RPMI8226 (cell line): ENCODE results near the gene FAT1.

ENCODE experiments used
- DNase-seq: peaks from one replicate; pipeline ENCODE4 v3.0.0-alpha.2; 2015

The FAT1 gene

DNA sequence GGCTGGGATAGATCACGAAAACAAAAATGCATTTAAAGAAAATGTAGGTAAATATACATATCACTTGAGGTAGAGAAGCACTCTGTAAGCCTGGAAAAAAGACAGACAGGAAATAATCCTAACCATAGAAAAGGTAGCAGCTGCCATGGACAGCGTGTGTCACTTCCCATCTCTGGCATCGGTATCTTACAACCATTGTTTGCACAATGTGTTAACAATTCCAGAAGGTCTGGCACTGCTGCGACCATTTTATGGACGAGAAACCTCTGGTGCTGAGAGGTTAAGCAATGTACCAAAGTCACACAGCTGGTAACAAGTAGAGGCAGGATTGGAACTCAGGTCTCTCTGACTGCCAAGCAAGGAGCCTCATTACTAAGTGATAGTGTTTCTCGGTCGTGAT is 166.6 kb downstream of the FAT1 start:
- DNase-seq = no peak

DNA sequence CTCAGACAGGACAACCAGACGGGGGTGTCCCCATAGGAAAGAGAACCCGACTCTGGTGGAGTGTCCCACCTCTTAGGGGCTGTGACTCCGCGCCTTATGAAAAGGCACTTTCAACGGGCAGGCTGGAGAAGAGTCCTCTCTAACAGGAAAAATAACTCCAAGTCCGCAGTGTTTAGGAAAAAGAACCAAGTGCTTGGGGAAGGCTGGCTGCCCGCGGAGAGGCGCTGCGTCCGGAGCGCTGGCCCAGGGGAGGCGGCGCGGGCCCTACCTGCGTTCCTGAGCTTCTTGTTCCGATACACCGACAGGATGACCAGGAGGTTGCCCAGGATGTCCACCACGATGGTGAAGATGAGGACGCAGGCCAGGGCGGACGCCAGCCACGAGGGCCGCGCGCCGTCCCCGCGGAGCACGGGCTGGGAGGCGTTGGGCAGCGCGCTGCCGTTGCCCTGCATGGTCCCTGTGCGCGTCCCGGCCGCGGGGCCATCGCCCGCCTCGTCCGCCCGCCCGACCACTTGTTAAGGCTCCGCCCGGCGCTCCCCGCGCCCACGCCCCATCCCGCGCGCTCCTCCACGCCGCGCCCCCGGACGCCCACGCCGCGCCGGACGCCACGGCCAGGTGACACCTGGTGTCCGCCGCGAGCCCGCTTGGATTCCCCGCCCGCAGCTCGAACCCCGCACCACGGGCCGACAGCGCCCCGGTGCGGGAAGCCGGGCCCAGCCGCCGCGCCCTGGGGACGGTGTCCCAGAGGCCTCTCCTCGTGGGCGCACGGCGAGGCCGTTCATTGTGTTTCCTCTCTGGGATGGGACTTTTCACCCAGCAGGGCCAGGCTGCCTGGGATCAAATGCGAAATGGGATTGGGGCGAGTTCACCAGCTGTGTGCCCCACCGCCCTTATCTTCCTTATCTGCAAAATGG is 168.5 kb downstream of the FAT1 start, which contains the start of gene MTNR1A:
Gene MTNR1A, minus strand, starts transcription at position 654 of the 914 bp plus-strand sequence. Its CDS starts 202 bp downstream, at position 452.
- no peak for DNase-seq

DNA sequence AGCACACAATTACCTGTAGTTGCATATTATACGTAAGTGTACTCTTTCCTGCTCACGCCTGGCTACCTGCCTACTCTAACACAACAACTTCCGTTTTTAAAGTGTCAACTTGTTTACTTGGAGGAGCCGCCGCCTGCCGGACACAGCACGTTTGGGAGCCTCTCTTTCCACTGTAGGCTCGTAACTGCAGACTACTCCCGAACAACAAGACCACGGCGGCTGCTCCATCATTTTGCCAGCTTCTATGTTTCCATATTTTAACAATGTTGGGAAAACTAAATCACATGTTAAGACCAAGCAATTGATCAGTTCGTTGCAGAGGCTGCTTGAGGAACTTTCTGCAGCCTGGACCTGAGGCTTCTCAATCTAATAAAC is 169.1 kb downstream of the FAT1 start:
- DNase-seq = no peak

DNA sequence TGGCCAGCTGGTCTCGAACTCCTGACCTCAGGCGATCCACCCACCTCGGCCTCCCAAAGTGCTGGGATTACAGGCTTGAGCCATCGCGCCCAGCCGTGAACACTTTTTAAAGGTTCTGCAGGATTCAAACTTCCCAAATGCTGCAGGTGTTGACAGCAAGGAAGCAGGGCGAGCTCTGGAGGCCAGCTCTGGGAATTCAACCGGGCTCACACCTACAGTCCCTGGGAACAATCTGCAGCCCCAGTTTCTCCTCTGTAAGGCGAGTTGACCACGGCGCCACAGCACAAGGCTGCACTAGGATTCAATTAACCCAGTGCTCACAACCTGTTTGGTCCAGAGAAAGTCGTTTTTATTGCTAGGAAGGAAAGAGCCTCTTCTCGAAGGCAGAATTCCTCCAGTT is 169.9 kb downstream of the FAT1 start:
- DNase-seq = no peak

DNA sequence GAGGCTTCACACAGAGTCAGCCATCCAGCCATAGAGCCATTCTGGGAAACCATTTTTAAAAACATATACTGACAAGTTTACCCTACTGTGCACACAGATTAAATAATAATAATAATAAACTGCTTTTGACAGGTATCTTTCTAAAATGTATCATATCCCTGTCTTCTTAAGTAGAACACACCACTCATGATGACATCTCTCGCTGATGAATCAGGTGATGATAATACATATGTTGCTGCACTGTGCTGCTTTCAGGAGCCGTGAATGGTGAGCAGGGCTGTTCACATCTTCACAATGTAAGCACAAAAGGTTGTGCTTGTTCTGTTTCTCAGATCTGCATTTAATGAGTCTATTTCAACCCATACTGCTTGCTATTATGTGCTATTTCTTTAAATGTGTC is 171.8 kb downstream of the FAT1 start:
- no peak for DNase-seq

DNA sequence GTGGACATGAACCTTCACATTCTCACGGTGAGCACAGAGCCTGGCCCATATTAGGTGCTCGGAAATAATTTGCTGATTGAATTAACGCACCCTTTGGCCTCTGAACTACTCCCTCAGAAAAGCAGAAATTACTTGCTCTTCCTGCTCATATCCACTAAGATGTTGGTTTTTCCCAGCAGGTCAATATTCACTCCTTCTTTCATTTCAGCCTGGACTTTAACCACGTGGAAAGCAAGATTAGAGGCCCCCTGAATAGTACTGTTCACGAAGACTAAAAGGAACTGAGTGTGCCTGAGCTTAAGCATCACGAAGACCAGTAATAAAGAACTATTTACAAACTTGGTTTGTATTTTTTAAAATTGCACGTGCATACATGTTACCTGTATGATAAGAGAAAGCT is 178.2 kb downstream of the FAT1 start:
- DNase-seq = no peak

DNA sequence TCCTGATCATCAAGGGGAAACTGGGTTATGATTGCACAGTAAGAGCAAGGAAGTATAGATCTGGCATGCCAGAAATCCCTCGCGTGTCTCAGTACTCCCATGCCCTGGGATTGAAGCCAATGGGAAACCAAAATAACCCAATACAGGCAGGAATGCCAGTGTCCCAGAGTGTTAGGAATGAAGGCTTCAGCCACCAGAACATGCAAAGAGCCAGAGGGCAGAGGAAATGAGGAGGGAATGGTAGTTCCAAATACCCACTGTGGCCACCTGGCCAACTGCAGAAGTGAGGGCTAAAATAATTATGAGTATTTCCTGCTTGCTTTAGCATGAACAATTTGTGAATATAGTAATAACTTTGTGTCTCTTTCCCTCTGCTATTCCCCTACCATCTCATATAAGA is 180.4 kb downstream of the FAT1 start:
- no peak for DNase-seq

DNA sequence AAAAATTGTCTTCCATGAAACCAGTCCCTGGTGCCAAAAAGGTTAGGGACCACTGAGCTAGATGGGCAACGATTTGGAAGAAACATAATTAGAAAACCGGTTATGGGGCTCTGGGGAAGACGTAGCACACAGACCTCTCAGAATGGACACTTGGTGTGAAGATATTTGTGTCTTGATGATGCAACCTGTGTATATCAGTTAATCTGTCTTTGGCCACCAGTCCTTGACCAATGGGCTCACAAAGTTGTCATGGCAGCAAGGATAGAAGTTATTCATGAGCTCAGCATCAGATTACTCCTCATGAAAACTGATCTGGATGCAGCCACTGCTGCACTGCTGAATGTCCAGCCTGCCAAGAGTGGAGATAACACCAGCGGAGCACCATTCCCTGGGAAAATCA is 181.9 kb downstream of the FAT1 start:
- no peak for DNase-seq

DNA sequence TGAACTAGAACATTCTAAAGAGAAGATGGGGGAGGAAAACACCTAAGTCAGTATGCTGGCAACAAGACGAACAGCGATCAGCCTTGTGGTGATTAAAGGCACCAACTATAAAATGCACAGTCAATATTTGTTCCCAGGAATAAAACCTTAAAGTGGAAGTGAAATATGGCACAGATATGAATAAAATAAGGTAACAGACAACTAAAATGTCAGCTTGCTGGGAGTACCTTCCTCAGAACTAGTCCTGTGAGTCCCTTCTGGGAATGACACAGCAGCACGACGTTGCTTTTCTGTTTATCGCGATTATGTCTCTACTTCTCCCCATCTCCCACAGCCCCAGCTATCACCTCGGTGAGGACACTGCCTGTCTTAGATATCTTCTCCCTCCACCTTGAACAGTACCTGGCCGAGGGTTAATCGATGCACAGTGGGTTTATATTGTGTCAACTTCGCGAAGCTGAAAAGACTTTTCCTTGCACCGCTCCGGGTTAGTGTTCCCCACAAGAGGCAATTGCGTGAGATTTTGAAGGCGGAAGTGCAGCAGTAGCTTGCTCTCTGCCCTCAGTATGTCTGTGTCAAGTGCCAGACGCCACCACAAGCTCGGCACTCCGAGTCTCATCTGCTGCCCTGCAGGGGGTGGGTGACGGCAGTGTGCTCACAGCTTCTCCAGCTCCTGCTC is 185.7 kb downstream of the FAT1 start:
- no peak for DNase-seq
